ENCODE measurements around the gene JARID2.
"Not testable (repeated sequence)": the region's sequence is repeated elsewhere in the genome, so short reads cannot be mapped to it uniquely, and the experiment has no call there.

DNA sequence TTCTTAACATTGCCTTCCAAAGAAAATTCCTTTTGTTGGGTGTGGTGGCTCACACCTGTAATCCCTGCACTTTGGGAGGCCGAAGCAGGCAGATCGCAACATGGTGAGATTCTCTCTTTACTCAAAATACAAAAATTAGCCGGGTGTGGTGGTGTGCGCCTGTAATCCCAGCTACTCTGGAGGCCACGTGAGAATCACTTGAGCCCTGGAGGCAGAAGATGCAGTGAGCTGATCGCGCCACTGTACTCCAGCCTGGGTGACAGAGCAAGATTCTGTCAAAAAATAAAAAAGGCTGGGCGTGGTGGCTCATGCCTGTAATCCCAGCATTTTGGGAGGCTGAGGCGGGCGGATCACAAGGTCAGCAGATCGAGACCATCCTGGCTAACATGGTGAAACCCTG lies 77.7 kb downstream of the JARID2 start:
- TF ChIP-seq, protein P1, sequence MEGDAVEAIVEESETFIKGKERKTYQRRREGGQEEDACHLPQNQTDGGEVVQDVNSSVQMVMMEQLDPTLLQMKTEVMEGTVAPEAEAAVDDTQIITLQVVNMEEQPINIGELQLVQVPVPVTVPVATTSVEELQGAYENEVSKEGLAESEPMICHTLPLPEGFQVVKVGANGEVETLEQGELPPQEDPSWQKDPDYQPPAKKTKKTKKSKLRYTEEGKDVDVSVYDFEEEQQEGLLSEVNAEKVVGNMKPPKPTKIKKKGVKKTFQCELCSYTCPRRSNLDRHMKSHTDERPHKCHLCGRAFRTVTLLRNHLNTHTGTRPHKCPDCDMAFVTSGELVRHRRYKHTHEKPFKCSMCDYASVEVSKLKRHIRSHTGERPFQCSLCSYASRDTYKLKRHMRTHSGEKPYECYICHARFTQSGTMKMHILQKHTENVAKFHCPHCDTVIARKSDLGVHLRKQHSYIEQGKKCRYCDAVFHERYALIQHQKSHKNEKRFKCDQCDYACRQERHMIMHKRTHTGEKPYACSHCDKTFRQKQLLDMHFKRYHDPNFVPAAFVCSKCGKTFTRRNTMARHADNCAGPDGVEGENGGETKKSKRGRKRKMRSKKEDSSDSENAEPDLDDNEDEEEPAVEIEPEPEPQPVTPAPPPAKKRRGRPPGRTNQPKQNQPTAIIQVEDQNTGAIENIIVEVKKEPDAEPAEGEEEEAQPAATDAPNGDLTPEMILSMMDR (IDR thresholded peaks at IDR 0.05) = not testable (repeated sequence)
- TF ChIP-seq POLR2A (IDR thresholded peaks at IDR 0.05) = not testable (repeated sequence)

All from testis (tissue), 2 donors.